A673 (cell line): ENCODE results near the gene SYCE1.

Source experiments
- EZH2 ChIP-seq: fragments of 200-600 bp; sonication (generic); IDR thresholded peaks from 2 replicates; pipeline ENCODE4 v1.6.1; 2017; ENCODE audit warnings: borderline replicate concordance, low read depth, mild to moderate bottlenecking, mixed read lengths, antibody characterized with exemption, low read length; ENCODE audit not compliant: poor library complexity, severe bottlenecking
- TF ChIP-seq, protein P1 (sequence below): fragments of 300-800, 200-600 bp; sonication (generic); conservative IDR thresholded peaks from 2 replicates; pipeline ENCODE4 v1.5.1; 2017; ENCODE audit warnings: low read depth, mild to moderate bottlenecking, antibody characterized with exemption, low read length, moderate library complexity, mixed read lengths

GRCh38 chr10:133608855-133609254, 43.5 kb upstream of the SYCE1 start:
- TF ChIP-seq, protein P1, sequence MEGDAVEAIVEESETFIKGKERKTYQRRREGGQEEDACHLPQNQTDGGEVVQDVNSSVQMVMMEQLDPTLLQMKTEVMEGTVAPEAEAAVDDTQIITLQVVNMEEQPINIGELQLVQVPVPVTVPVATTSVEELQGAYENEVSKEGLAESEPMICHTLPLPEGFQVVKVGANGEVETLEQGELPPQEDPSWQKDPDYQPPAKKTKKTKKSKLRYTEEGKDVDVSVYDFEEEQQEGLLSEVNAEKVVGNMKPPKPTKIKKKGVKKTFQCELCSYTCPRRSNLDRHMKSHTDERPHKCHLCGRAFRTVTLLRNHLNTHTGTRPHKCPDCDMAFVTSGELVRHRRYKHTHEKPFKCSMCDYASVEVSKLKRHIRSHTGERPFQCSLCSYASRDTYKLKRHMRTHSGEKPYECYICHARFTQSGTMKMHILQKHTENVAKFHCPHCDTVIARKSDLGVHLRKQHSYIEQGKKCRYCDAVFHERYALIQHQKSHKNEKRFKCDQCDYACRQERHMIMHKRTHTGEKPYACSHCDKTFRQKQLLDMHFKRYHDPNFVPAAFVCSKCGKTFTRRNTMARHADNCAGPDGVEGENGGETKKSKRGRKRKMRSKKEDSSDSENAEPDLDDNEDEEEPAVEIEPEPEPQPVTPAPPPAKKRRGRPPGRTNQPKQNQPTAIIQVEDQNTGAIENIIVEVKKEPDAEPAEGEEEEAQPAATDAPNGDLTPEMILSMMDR = peak; percentile 64
- TF ChIP-seq EZH2 = no peak
